ENCODE measurements around the gene DSCAM. TPM values are rescaled to one million over a fixed set of nuclear protein-coding genes. Genes with fewer than 3 reads are reported as not detected.

Gene DSCAM
- total and polyA plus RNA-seq, 8 donors = 0.37 TPM; not detected in 7

DNA sequence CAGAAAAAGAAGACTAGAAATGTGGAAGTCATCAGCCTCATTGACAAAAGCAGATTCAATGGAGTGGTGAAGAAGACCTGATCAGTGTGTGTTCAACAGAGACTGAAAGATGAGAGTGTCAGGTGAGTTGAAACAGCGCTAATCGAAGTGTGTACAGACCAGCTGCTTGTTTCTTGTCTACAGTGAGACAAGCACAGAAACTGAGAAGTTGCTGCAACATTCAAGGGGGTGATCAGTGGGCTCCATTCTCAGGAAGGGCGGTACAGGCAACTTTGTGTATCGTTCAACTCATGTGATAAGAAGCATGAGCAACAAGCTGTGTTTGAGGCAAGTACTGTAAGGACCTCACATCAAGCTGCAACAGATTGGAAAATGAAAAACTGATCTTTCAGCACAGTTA is 19.4 kb downstream of the DSCAM start:
- Histone ChIP-seq H3K4me3 (no peak overlapping the region), H3K27me3 (no peaks in the 10 kb centered on the region), H3K9me3 (no peaks in the 10 kb centered on the region), H3K4me1 (no peaks in the 10 kb centered on the region), H3K27ac (no peak overlapping the region), H3K36me3 (no peaks in the 10 kb centered on the region)
- TF ChIP-seq POLR2AphosphoS5 (IDR thresholded peaks at IDR 0.05) (no peak), POLR2A (IDR thresholded peaks at IDR 0.05) (no peak), CTCF (IDR thresholded peaks at IDR 0.05) (no peak), EP300 (IDR thresholded peaks at IDR 0.05) (no peak)
- WGBS, 5 donors = 69 to 84% (median 79%) methylated on average over 4 of the region's 4 CpGs
- intact Hi-C loops (cut with DNase I; ENCODE audit: low total_unique reads) = no loop called here
- no peak for DNase-seq

- H3K4me3 ChIP-seq = no peak overlapping the region
- TF ChIP-seq EP300 (IDR thresholded peaks at IDR 0.05) (no peak), POLR2A (IDR thresholded peaks at IDR 0.05) (no peak), POLR2AphosphoS5 (IDR thresholded peaks at IDR 0.05) (no peak), CTCF (IDR thresholded peaks at IDR 0.05) (no peak)
- 80 to 90% (median 86%) methylated on average over 7 of the region's 7 CpGs for WGBS, 5 donors
- no peaks in the 10 kb centered on the region for H3K4me1 ChIP-seq
- intact Hi-C loops (cut with DNase I; ENCODE audit: low total_unique reads) = no loop called here
- peaks cover 0 to 6% (median 0%) of the 10 kb centered on the region in 4 donors for H3K9me3 ChIP-seq
- no peak overlapping the region for H3K27ac ChIP-seq
- H3K27me3 ChIP-seq = no peaks in the 10 kb centered on the region
- H3K36me3 ChIP-seq = no peaks in the 10 kb centered on the region
- no peak for DNase-seq
Observed at GRCh38 chr21:40819071-40819900, 27.7 kb downstream of the DSCAM start.

DNA sequence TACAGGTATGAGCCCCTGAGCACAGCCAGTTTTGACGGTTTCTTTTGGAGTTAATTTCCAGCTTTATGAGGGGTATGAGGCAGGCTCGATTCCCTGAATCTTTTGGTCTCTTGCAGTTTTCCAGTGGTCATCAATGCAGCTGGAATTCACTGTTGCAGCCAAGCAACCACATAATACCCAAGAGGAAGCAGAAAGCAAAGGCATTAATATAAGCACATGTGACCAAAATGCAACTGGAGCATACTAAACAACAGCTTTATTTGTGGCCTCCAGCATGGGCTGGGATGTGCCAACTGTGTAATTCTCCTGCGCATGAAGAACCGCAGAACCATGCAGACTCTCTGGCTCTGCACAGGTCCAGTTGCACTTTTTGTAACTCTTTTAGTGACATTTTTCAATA is 33.0 kb downstream of the DSCAM start:
- DNase-seq = no peak
- Histone ChIP-seq H3K4me3 (no peak overlapping the region), H3K36me3 (no peaks in the 10 kb centered on the region), H3K4me1 (no peaks in the 10 kb centered on the region), H3K9me3 (no peaks in the 10 kb centered on the region), H3K27ac (no peak overlapping the region), H3K27me3 (no peaks in the 10 kb centered on the region)
- 86 to 95% (median 89%) methylated on average over 4 of the region's 4 CpGs for WGBS, 5 donors
- TF ChIP-seq POLR2A (IDR thresholded peaks at IDR 0.05) (no peak), EP300 (IDR thresholded peaks at IDR 0.05) (no peak), CTCF (IDR thresholded peaks at IDR 0.05) (no peak), POLR2AphosphoS5 (IDR thresholded peaks at IDR 0.05) (no peak)
- intact Hi-C loops (cut with DNase I; ENCODE audit: low total_unique reads) = no loop called here

DNA sequence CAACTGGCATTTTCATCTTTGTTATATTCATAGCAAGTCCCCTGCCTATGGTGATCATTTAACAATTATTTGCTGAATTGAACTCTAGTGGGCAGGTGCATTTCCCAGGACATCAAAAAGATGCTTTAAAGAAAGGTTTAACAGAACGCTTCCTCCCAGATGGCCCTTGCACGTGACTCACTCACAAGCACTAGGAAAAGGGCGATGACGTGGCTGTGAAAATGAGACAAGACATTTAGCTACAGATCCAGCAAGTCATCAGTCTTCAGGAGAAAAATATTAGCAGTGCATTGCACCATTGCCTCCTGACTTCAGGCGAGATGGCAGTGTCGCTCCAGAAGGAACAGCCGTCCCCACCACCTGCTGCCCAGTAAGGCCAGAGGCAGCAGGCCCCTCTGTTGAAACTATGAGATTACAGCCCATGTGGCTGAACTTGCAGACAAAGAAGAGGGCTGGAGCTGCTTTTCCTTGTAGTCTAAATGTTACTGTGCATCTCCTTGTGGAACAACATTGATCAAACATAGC is 37.2 kb downstream of the DSCAM start:
- H3K4me1 ChIP-seq = no peaks in the 10 kb centered on the region
- H3K27ac ChIP-seq = no peak overlapping the region
- TF ChIP-seq POLR2AphosphoS5 (IDR thresholded peaks at IDR 0.05) (no peak), POLR2A (IDR thresholded peaks at IDR 0.05) (no peak), CTCF (IDR thresholded peaks at IDR 0.05) (no peak), EP300 (IDR thresholded peaks at IDR 0.05) (no peak)
- H3K9me3 ChIP-seq = no peaks in the 10 kb centered on the region
- WGBS, 5 donors = 84 to 91% (median 90%) methylated on average over 7 of the region's 7 CpGs
- H3K4me3 ChIP-seq = no peak overlapping the region
- no peak for DNase-seq
- H3K36me3 ChIP-seq = no peaks in the 10 kb centered on the region
- intact Hi-C loops (cut with DNase I; ENCODE audit: low total_unique reads) = no loop called here
- no peaks in the 10 kb centered on the region for H3K27me3 ChIP-seq
